Gastroesophageal sphincter (tissue), 4 donors: ENCODE results near the gene USP46. TPM values are rescaled to one million over a fixed set of nuclear protein-coding genes. Genes with fewer than 3 reads are reported as not detected.

Experiments used
- ATAC-seq: fragments of 150-250 bp; one replicate; pipeline ENCODE4 v1.9.1; 2016; ENCODE audit warnings: mild to moderate bottlenecking, moderate library complexity
- H3K27ac ChIP-seq, 4 donors: fragments of 200-600 bp; sonication (generic) in 3 of 4; 1 replicate in 3 of 4; 2 replicates in 1 of 4; pipeline ENCODE4 v1.5.1; 2016 to 2019
- H3K27me3 ChIP-seq: fragments of 200-600 bp; sonication (generic); one replicate; pipeline ENCODE4 v1.5.1; 2019
- H3K36me3 ChIP-seq, 2 donors: fragments of 200-600 bp; sonication (generic); one replicate each; pipeline ENCODE4 v1.5.1; 2019; ENCODE audit warnings: control low read depth in 1 of 2
- H3K4me1 ChIP-seq, 3 donors: fragments of 200-600 bp; sonication (generic); 1 replicate in 2 of 3; 2 replicates in 1 of 3; pipeline ENCODE4 v1.5.1; 2016 to 2019; ENCODE audit warnings: control low read depth in 2 of 3
- H3K4me3 ChIP-seq, 2 donors: fragments of 200-600 bp; sonication (generic); one replicate each; pipeline ENCODE4 v1.5.1; 2019; ENCODE audit warnings: mild to moderate bottlenecking in 1 of 2, moderate library complexity in 1 of 2
- H3K9me3 ChIP-seq, 3 donors: fragments of 200-600 bp; sonication (generic); one replicate each; pipeline ENCODE4 v1.5.1; 2017 to 2019; ENCODE audit warnings: control low read depth in 2 of 3
- EP300 ChIP-seq: sonication (generic); formaldehyde crosslinking; IDR thresholded peaks from one replicate; pipeline ENCODE4 v1.6.1; 2017; ENCODE audit warnings: antibody characterized with exemption, mild to moderate bottlenecking
- POLR2A ChIP-seq, 2 donors: fragments of 450-650 bp; IDR thresholded peaks; one replicate each; pipeline ENCODE4 v1.6.1; 2017; ENCODE audit warnings: antibody characterized with exemption in 2 of 2, mild to moderate bottlenecking in 2 of 2, moderate library complexity in 1 of 2
- POLR2AphosphoS5 ChIP-seq: sonication (generic); formaldehyde crosslinking; IDR thresholded peaks from one replicate; pipeline ENCODE4 v1.6.1; 2017; ENCODE audit warnings: antibody characterized with exemption
- WGBS, 2 donors: methylation state at CpG; one replicate each; pipeline ENCODE4 v1.1.5; 2018; ENCODE audit warnings: low coverage in 1 of 2; 5-methylcytosine and 5-hydroxymethylcytosine counted together
- total RNA-seq, 4 donors: library from RNA; depleted of rRNA; stranded (reverse); fragments of >200 nt; gene quantifications; one replicate each; pipeline ENCODE4 v1.1.0, GENCODE V29; 2016
- TF ChIP-seq, protein P1 (sequence below), 4 experiments: fragments of 200-600 bp in 2 of 4; fragments of 450-650 bp in 2 of 4; sonication (generic) in 1 of 4; IDR thresholded peaks; one replicate each; pipeline ENCODE4 v1.5.1; 2017 to 2019; ENCODE audit warnings: antibody characterized with exemption in 4 of 4, mild to moderate bottlenecking in 2 of 4, moderate library complexity in 2 of 4

The USP46 gene
- total RNA-seq, 4 donors from 2014 or later: 8.1 to 9.5 (median 8.7) TPM

DNA sequence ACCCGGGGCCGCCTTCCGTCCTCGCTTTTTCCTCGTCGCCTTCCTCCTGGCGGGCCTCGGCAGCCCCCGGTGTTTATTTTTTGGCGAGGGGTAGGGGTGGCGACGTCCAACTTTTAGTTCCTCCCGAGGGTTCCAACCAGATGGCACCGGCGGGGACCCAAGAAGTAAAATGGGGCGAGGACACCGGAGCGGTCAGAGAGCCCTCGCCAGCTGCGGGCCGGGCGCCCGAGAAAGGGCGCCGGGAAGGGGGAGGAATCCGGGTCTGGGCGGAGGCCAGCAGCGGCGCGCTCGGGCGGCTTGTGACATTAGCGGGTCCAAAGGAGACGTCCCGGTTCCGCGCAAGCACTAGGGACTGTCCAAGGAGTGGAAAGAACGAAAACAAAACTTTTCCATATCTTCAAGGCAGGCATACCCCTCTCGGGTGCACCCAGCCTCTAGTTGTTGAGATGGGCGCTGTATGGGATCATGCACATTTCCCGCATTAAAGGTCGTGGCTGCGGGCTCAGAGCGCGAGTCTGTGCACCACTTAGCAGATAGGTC, 691 bp upstream of the USP46 start:
- 0 to 4% methylated on average over 6 to 10 of the region's 45 CpGs for WGBS, 2 donors
- Histone ChIP-seq H3K4me1 (peaks cover 0 to 47% (median 5%) of the 10 kb centered on the region in 3 donors), H3K27me3 (no peaks in the 10 kb centered on the region), H3K27ac (peak overlapping the region; percentile 94 to 99 (median 98)), H3K36me3 (no peaks in the 10 kb centered on the region), H3K4me3 (peak overlapping the region; percentile 94 to 95), H3K9me3 (no peaks in the 10 kb centered on the region)
- ATAC-seq: peak; percentile 70
- TF ChIP-seq POLR2AphosphoS5 (peak; percentile 30), POLR2A (IDR thresholded peaks at IDR 0.05) (no peak), EP300 (no peak)

DNA sequence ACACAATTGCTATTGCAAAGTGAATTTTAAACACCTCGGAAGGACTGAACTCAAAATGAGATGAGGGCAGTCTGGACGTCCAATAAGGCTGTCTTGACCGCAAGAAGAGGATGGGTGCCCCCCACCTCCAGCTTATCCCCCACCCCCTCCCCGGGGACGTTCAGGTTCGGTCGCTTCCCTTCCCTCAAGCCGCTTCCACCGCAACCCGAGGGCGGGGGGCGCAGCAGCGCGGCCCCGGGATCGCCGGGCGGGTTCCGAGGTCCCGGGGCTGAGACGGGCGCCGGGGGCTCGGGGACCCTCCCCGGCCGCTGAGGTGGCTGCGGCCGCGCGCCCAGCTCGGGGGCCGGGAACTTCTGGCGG, 480 bp downstream of the USP46 start:
- Histone ChIP-seq H3K27me3 (no peaks in the 10 kb centered on the region), H3K4me1 (peaks cover 0 to 47% (median 5%) of the 10 kb centered on the region in 3 donors), H3K4me3 (peak overlapping the region; percentile 94 to 95), H3K36me3 (no peaks in the 10 kb centered on the region), H3K9me3 (no peaks in the 10 kb centered on the region), H3K27ac (peak overlapping the region; percentile 94 to 99 (median 98))
- ATAC-seq: no peak
- WGBS, 2 donors: 0% methylated on average over 11 of the region's 33 CpGs; no CpG with 5 or more reads in 1 of the 2 donors
- TF ChIP-seq, protein P1, sequence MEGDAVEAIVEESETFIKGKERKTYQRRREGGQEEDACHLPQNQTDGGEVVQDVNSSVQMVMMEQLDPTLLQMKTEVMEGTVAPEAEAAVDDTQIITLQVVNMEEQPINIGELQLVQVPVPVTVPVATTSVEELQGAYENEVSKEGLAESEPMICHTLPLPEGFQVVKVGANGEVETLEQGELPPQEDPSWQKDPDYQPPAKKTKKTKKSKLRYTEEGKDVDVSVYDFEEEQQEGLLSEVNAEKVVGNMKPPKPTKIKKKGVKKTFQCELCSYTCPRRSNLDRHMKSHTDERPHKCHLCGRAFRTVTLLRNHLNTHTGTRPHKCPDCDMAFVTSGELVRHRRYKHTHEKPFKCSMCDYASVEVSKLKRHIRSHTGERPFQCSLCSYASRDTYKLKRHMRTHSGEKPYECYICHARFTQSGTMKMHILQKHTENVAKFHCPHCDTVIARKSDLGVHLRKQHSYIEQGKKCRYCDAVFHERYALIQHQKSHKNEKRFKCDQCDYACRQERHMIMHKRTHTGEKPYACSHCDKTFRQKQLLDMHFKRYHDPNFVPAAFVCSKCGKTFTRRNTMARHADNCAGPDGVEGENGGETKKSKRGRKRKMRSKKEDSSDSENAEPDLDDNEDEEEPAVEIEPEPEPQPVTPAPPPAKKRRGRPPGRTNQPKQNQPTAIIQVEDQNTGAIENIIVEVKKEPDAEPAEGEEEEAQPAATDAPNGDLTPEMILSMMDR (IDR thresholded peaks at IDR 0.05): no peak
- TF ChIP-seq EP300: no peak
- no peak for TF ChIP-seq POLR2AphosphoS5
- TF ChIP-seq POLR2A (IDR thresholded peaks at IDR 0.05): no peak

DNA sequence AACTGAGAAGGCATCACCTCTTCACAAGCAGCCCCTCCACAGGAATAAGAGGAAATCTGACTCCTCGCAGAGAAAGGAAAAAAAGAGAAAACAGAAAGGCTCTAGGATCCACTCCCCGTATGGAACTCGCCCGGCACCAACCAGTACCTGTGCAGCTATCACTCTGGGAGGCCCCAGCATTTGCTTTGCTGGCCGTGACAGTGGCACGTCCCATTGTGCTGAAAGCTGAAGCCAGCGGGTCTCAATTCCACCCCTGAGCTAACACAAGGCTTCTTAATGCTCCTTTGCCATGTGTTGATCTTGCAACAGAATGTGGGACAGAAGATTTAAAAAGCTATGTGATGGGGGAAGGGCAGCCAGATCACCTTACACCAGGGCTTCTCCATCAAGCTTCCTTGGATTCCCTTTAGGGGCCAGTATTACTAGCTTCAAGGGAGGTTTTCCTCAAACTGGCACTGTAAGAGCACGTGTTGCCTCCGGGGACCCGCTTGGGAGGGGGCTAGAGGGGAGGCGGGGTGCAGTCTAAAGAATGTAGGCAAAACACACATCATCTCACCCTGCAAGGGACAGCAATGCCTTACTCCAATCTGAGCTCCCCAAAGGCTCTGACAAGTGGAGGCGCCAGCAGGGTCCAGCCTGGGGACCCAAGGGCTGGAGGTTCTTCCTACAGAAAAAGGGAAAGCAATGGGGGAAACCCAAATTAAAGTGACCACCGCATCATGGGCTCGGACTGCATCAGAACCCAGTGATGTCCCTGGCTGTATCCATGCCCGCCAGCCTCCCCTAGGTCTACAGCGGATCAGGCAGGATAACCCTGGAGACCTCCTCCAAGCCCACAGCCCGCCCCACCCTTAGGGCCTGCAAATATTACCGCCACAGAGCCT, 1.2 kb downstream of the USP46 start:
- 29 to 52% methylated on average over 9 to 12 of the region's 18 CpGs for WGBS, 2 donors
- Histone ChIP-seq H3K36me3 (no peaks in the 10 kb centered on the region), H3K27ac (peak overlapping the region in 3 of 4 donors; percentile 94 to 99 (median 99)), H3K4me3 (peak overlapping the region; percentile 94 to 95), H3K9me3 (peaks cover 0 to under 1% (median 0%) of the 10 kb centered on the region in 3 donors), H3K27me3 (no peaks in the 10 kb centered on the region), H3K4me1 (peaks cover 0 to 47% (median 5%) of the 10 kb centered on the region in 3 donors)
- ATAC-seq: no peak
- TF ChIP-seq POLR2A (IDR thresholded peaks at IDR 0.05) (no peak), EP300 (no peak), POLR2AphosphoS5 (no peak)
- TF ChIP-seq, protein P1 (IDR thresholded peaks at IDR 0.05): no peak

DNA sequence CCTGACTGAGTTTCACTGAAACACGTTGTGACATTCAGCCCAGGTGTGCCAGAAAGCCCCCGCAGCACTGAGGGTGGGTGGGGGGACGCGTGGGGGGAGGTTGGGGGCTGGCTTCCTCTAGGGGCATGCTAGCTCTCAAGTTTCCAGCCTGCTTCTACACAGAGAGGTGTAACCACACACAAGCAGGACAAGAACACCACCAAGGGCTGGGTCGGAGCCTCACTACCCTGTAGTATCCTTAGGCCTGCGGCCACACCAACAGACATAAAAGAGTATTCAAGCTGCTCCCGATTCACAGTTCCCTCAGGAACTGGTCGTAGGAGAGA, 1.8 kb downstream of the USP46 start:
- Histone ChIP-seq H3K27ac (peak overlapping the region in 3 of 4 donors; percentile 94 to 99 (median 99)), H3K4me1 (peaks cover 0 to 47% (median 5%) of the 10 kb centered on the region in 3 donors), H3K9me3 (peaks cover 0 to 1% (median 0%) of the 10 kb centered on the region in 3 donors), H3K4me3 (peak overlapping the region in 1 of 2 donors; percentile 94), H3K36me3 (no peaks in the 10 kb centered on the region), H3K27me3 (no peaks in the 10 kb centered on the region)
- WGBS, 2 donors: 43 to 65% methylated on average over 2 to 4 of the region's 8 CpGs
- TF ChIP-seq EP300 (no peak), POLR2AphosphoS5 (no peak), POLR2A (IDR thresholded peaks at IDR 0.05) (no peak)
- TF ChIP-seq, protein P1 (IDR thresholded peaks at IDR 0.05): no peak
- ATAC-seq: no peak

DNA sequence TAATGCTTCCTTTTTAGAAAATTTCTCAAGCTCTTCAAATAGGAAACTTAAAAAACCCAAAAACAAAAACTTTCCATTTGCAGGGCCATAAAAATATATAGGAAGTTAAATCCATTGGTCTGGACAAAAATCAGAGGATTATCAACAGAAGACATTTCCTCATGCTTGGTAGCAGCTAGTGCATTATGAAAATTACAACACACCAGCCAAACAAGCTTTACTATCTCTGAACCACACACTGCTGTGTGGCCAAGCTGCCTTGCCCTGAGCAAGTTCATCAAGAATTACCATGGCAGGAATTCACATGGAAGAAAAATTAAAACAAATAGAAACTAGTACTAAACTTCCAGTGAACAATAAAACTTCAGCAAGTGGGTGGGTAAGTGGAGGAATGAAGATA, 3.6 kb downstream of the USP46 start:
- Histone ChIP-seq H3K4me3 (no peak overlapping the region), H3K4me1 (peaks cover 0 to 42% (median 5%) of the 10 kb centered on the region in 3 donors), H3K9me3 (peaks cover 0 to 1% (median 0%) of the 10 kb centered on the region in 3 donors), H3K27me3 (no peaks in the 10 kb centered on the region), H3K27ac (no peak overlapping the region), H3K36me3 (no peaks in the 10 kb centered on the region)
- TF ChIP-seq POLR2A (IDR thresholded peaks at IDR 0.05): no peak
- TF ChIP-seq, protein P1 (IDR thresholded peaks at IDR 0.05): no peak
- TF ChIP-seq POLR2AphosphoS5: no peak
- no peak for TF ChIP-seq EP300
- ATAC-seq: no peak
